ENCODE results near the gene SOX10.

DNA sequence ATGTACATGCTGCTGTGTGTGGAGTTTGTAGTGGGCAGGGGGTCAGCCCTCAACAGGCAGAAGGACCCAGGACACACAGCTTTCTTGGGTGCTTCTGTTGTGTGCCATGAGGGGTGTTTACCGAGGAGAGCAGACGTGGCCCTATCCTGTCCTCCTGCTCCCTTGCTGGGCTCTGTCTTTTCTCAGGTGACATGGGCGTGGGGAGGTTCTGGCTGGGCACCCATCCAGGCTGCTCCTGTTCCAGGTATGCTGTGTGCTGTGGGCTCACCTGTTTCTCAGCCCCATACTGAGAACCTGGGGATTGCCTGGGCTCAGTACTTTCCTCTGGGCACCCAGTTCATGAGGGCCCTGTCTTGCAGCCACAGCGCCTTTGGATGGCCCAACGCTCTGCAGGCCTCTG, 55.0 kb downstream of the SOX10 start:
- TF ChIP-seq NR3C1 (CRISPR knock-in tag; conservative IDR thresholded peaks at IDR 0.05; ENCODE audit: low read depth) (no peak), JUN (CRISPR knock-in tag; IDR thresholded peaks at IDR 0.05) (no peak), SMAD3 (CRISPR knock-in tag; IDR thresholded peaks at IDR 0.05; ENCODE audit: borderline replicate concordance) (no peak), IRF2 (CRISPR knock-in tag; IDR thresholded peaks at IDR 0.05; ENCODE audit: borderline replicate concordance, low read depth) (no peak), CTCF (IDR thresholded peaks at IDR 0.05) (no peak), NFE2L1 (CRISPR knock-in tag; IDR thresholded peaks at IDR 0.05) (no peak), MAX (CRISPR knock-in tag; IDR thresholded peaks at IDR 0.05) (no peak), ZNF416 (CRISPR knock-in tag; IDR thresholded peaks at IDR 0.05) (no peak), SP1 (CRISPR knock-in tag; conservative IDR thresholded peaks at IDR 0.05) (no peak), ZNF121 (CRISPR knock-in tag; IDR thresholded peaks at IDR 0.05) (no peak), GRHL2 (CRISPR knock-in tag; IDR thresholded peaks at IDR 0.05; ENCODE audit: insufficient replicate concordance, severe bottlenecking) (no peak)
- TF ChIP-seq, protein P1, sequence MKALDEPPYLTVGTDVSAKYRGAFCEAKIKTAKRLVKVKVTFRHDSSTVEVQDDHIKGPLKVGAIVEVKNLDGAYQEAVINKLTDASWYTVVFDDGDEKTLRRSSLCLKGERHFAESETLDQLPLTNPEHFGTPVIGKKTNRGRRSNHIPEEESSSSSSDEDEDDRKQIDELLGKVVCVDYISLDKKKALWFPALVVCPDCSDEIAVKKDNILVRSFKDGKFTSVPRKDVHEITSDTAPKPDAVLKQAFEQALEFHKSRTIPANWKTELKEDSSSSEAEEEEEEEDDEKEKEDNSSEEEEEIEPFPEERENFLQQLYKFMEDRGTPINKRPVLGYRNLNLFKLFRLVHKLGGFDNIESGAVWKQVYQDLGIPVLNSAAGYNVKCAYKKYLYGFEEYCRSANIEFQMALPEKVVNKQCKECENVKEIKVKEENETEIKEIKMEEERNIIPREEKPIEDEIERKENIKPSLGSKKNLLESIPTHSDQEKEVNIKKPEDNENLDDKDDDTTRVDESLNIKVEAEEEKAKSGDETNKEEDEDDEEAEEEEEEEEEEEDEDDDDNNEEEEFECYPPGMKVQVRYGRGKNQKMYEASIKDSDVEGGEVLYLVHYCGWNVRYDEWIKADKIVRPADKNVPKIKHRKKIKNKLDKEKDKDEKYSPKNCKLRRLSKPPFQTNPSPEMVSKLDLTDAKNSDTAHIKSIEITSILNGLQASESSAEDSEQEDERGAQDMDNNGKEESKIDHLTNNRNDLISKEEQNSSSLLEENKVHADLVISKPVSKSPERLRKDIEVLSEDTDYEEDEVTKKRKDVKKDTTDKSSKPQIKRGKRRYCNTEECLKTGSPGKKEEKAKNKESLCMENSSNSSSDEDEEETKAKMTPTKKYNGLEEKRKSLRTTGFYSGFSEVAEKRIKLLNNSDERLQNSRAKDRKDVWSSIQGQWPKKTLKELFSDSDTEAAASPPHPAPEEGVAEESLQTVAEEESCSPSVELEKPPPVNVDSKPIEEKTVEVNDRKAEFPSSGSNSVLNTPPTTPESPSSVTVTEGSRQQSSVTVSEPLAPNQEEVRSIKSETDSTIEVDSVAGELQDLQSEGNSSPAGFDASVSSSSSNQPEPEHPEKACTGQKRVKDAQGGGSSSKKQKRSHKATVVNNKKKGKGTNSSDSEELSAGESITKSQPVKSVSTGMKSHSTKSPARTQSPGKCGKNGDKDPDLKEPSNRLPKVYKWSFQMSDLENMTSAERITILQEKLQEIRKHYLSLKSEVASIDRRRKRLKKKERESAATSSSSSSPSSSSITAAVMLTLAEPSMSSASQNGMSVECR (CRISPR knock-in tag; IDR thresholded peaks at IDR 0.05; ENCODE audit: borderline replicate concordance) = no peak
- TF ChIP-seq, protein P2, sequence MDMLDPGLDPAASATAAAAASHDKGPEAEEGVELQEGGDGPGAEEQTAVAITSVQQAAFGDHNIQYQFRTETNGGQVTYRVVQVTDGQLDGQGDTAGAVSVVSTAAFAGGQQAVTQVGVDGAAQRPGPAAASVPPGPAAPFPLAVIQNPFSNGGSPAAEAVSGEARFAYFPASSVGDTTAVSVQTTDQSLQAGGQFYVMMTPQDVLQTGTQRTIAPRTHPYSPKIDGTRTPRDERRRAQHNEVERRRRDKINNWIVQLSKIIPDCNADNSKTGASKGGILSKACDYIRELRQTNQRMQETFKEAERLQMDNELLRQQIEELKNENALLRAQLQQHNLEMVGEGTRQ (CRISPR knock-in tag; IDR thresholded peaks at IDR 0.05) = no peak
- TF ChIP-seq, protein P3, sequence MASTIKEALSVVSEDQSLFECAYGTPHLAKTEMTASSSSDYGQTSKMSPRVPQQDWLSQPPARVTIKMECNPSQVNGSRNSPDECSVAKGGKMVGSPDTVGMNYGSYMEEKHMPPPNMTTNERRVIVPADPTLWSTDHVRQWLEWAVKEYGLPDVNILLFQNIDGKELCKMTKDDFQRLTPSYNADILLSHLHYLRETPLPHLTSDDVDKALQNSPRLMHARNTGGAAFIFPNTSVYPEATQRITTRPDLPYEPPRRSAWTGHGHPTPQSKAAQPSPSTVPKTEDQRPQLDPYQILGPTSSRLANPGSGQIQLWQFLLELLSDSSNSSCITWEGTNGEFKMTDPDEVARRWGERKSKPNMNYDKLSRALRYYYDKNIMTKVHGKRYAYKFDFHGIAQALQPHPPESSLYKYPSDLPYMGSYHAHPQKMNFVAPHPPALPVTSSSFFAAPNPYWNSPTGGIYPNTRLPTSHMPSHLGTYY (CRISPR knock-in tag; IDR thresholded peaks at IDR 0.05) = no peak

All from WTC11 (cell line).